ENCODE data around the gene CLIP2.
"Not testable (repeated sequence)": the region's sequence is repeated elsewhere in the genome, so short reads cannot be mapped to it uniquely, and the experiment has no call there.

Gene CLIP2

DNA sequence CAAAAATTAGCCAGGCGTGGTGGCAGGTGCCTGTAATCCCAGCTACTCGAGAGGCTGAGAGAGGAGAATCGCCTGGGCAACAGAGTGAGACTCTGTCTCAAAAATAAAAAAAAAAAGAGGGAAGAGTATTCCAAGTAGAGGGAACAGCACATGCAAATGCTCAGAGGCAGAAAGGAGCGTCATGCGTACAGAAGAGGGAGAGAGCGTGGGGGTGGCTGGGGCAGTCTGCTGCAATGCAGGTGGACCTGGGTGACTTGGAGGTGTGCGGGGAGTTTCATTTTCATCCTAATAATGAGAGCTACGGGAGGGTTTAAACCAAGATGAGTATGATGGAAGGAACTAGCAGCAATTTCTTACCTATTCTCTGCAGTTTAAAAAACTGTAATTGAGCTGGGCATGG lies 28.8 kb downstream of the CLIP2 start:
- Histone ChIP-seq H3K4me3 (ENCODE audit: low read depth in 1 of 2, low read length in 2 of 2) (no peak overlapping the region), H3K27me3 (ENCODE audit: low read depth, low read length) (no peaks in the 10 kb centered on the region), H3K27ac (ENCODE audit: low read length) (no peak overlapping the region), H3K36me3 (ENCODE audit: control insufficient read depth in 1 of 2, insufficient read depth in 2 of 2, low read length in 2 of 2) (peaks cover 4 to 11% of the 10 kb centered on the region in 2 donors), H3K4me1 (ENCODE audit: control insufficient read depth in 1 of 2, insufficient read depth in 2 of 2, low read length in 2 of 2) (no peaks in the 10 kb centered on the region), H3K9me3 (ENCODE audit: control insufficient read depth in 1 of 2, low read length in 2 of 2) (no peaks in the 10 kb centered on the region)

DNA sequence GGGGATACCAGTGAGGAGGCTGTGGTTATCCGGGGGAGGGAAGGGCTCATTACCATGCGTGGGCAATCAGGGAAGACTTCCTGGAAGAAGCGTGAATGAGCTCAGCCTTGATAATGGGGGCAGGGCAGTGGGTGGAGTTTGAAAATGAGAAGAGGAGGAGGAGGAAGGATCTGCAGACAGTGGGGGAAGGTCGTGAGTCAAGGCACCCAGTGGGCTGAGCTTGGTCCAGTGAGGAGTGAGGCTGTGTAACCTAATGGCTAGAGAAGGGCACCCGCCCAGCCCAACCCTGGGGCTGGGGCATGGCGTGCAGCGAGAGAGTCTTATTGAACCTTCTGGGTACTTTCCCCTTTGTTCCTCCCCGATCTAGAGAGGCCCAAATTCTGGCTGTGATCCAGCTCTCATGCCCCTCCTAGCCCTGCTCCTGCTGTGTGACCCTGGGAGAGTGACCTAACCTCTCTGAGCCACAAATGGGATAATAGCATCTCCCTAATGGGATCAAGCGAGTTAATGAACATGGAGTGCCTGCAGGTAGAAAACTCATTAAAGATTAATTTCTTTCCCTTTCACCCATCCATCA lies 31.5 kb downstream of the CLIP2 start:
- Histone ChIP-seq H3K9me3 (ENCODE audit: control insufficient read depth in 1 of 2, low read length in 2 of 2) (no peaks in the 10 kb centered on the region), H3K27ac (ENCODE audit: low read length) (no peak overlapping the region), H3K27me3 (ENCODE audit: low read depth, low read length) (no peaks in the 10 kb centered on the region), H3K4me1 (ENCODE audit: control insufficient read depth in 1 of 2, insufficient read depth in 2 of 2, low read length in 2 of 2) (peaks cover 0 to 9% of the 10 kb centered on the region in 2 donors), H3K4me3 (ENCODE audit: low read depth in 1 of 2, low read length in 2 of 2) (no peak overlapping the region), H3K36me3 (ENCODE audit: control insufficient read depth in 1 of 2, insufficient read depth in 2 of 2, low read length in 2 of 2) (peaks cover 4 to 11% of the 10 kb centered on the region in 2 donors)

DNA sequence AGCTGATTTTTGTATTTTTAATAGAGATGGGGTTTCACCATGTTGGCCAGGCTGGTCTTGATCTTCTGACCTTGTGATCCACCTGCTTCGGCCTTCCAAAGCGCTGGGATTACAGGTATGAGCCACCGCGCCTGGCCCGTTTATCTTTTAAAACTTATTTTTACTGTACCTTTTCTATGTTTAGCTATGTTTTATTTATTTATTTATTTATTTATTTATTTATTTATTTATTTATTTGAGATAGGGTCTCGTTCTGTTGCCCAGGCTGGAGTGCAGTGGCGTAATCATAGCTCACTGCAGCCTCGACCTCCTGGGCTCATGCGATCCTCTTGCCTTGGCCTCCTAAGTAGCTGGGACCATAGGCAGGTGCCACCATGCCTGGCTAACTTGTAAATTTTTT lies 33.7 kb downstream of the CLIP2 start:
- H3K9me3 ChIP-seq (ENCODE audit: control insufficient read depth in 1 of 2, low read length in 2 of 2); H3K27me3 ChIP-seq (ENCODE audit: low read depth, low read length); H3K4me3 ChIP-seq (ENCODE audit: low read depth in 1 of 2, low read length in 2 of 2); H3K4me1 ChIP-seq (ENCODE audit: control insufficient read depth in 1 of 2, insufficient read depth in 2 of 2, low read length in 2 of 2); H3K36me3 ChIP-seq (ENCODE audit: control insufficient read depth in 1 of 2, insufficient read depth in 2 of 2, low read length in 2 of 2); H3K27ac ChIP-seq (ENCODE audit: low read length): not testable (repeated sequence)

- H3K27ac ChIP-seq (ENCODE audit: low read length), result no peak overlapping the region
- no peaks in the 10 kb centered on the region for H3K9me3 ChIP-seq (ENCODE audit: control insufficient read depth in 1 of 2, low read length in 2 of 2)
- peaks cover 0 to 4% of the 10 kb centered on the region in 2 donors for H3K36me3 ChIP-seq (ENCODE audit: control insufficient read depth in 1 of 2, insufficient read depth in 2 of 2, low read length in 2 of 2)
- H3K27me3 ChIP-seq (ENCODE audit: low read depth, low read length), result no peaks in the 10 kb centered on the region
- no peak overlapping the region for H3K4me3 ChIP-seq (ENCODE audit: low read depth in 1 of 2, low read length in 2 of 2)
- H3K4me1 ChIP-seq (ENCODE audit: control insufficient read depth in 1 of 2, insufficient read depth in 2 of 2, low read length in 2 of 2), result peaks cover 0 to 9% of the 10 kb centered on the region in 2 donors
Observed at GRCh38 chr7:74324531-74325209, 35.5 kb downstream of the CLIP2 start.

GRCh38 chr7:74325210-74325565 lies 36.0 kb downstream of the CLIP2 start:
- H3K36me3 ChIP-seq (ENCODE audit: control insufficient read depth in 1 of 2, insufficient read depth in 2 of 2, low read length in 2 of 2), result peaks cover 0 to 4% of the 10 kb centered on the region in 2 donors
- no peaks in the 10 kb centered on the region for H3K27me3 ChIP-seq (ENCODE audit: low read depth, low read length)
- H3K4me3 ChIP-seq (ENCODE audit: low read depth in 1 of 2, low read length in 2 of 2), result no peak overlapping the region
- no peaks in the 10 kb centered on the region for H3K9me3 ChIP-seq (ENCODE audit: control insufficient read depth in 1 of 2, low read length in 2 of 2)
- peaks cover 0 to 9% of the 10 kb centered on the region in 2 donors for H3K4me1 ChIP-seq (ENCODE audit: control insufficient read depth in 1 of 2, insufficient read depth in 2 of 2, low read length in 2 of 2)
- no peak overlapping the region for H3K27ac ChIP-seq (ENCODE audit: low read length)

GRCh38 chr7:74329225-74329624 lies 40.0 kb downstream of the CLIP2 start:
- Histone ChIP-seq H3K9me3 (ENCODE audit: control insufficient read depth in 1 of 2, low read length in 2 of 2) (no peaks in the 10 kb centered on the region), H3K4me3 (ENCODE audit: low read depth in 1 of 2, low read length in 2 of 2) (no peak overlapping the region), H3K27ac (ENCODE audit: low read length) (no peak overlapping the region), H3K4me1 (ENCODE audit: control insufficient read depth in 1 of 2, insufficient read depth in 2 of 2, low read length in 2 of 2) (peaks cover 0 to 6% of the 10 kb centered on the region in 2 donors), H3K36me3 (ENCODE audit: control insufficient read depth in 1 of 2, insufficient read depth in 2 of 2, low read length in 2 of 2) (no peaks in the 10 kb centered on the region), H3K27me3 (ENCODE audit: low read depth, low read length) (no peaks in the 10 kb centered on the region)

GRCh38 chr7:74332373-74333176 lies 43.4 kb downstream of the CLIP2 start:
- no peaks in the 10 kb centered on the region for H3K36me3 ChIP-seq (ENCODE audit: control insufficient read depth in 1 of 2, insufficient read depth in 2 of 2, low read length in 2 of 2)
- H3K4me3 ChIP-seq (ENCODE audit: low read depth in 1 of 2, low read length in 2 of 2), result no peak overlapping the region
- H3K27me3 ChIP-seq (ENCODE audit: low read depth, low read length), result no peaks in the 10 kb centered on the region
- H3K9me3 ChIP-seq (ENCODE audit: control insufficient read depth in 1 of 2, low read length in 2 of 2), result no peaks in the 10 kb centered on the region
- no peaks in the 10 kb centered on the region for H3K4me1 ChIP-seq (ENCODE audit: control insufficient read depth in 1 of 2, insufficient read depth in 2 of 2, low read length in 2 of 2)
- no peak overlapping the region for H3K27ac ChIP-seq (ENCODE audit: low read length)

DNA sequence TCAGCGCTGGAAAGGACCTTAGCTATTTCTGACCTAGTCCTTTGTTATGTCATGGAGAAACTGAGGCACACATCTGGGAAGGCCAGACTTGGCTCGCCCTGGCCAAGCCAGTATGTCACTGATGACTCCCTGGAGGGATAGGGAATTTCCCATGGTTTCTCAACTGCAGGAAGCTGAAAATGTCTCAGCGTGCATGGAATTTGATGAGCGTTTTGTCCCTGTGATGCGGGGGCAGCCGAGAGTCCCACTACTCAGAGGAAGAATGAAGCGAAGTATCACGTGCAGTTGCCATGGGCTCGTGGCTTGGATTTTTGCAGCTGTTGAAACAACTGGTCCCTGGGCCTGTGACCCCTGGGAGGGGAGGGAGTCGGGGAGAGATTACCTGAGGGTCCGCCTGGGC lies 44.8 kb downstream of the CLIP2 start:
- no peaks in the 10 kb centered on the region for H3K27me3 ChIP-seq (ENCODE audit: low read depth, low read length)
- no peaks in the 10 kb centered on the region for H3K4me1 ChIP-seq (ENCODE audit: control insufficient read depth in 1 of 2, insufficient read depth in 2 of 2, low read length in 2 of 2)
- peaks cover 0 to 9% of the 10 kb centered on the region in 2 donors for H3K36me3 ChIP-seq (ENCODE audit: control insufficient read depth in 1 of 2, insufficient read depth in 2 of 2, low read length in 2 of 2)
- H3K4me3 ChIP-seq (ENCODE audit: low read depth in 1 of 2, low read length in 2 of 2), result no peak overlapping the region
- no peaks in the 10 kb centered on the region for H3K9me3 ChIP-seq (ENCODE audit: control insufficient read depth in 1 of 2, low read length in 2 of 2)
- no peak overlapping the region for H3K27ac ChIP-seq (ENCODE audit: low read length)

DNA sequence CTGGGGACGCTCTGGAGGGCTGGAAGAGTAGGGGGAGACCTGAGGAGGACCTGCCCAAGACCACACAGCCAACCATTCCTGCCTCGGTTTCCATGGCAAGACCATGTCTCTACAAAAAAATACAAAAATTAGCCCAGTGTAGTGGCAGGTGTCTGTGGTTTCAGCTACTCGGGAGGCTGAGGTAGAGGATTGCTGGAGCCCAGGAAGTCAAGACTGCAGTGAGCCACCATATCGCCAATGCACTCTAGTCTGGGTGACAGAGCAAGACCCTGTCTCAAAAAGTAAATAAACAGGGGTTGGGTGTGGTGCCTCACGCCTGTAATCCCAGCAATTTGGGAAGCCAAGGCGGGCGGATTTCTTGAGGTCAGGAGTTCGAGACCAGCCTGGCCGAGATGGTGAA lies 48.7 kb downstream of the CLIP2 start:
- Histone ChIP-seq H3K4me1 (ENCODE audit: control insufficient read depth in 1 of 2, insufficient read depth in 2 of 2, low read length in 2 of 2) (no peaks in the 10 kb centered on the region), H3K9me3 (ENCODE audit: control insufficient read depth in 1 of 2, low read length in 2 of 2) (no peaks in the 10 kb centered on the region), H3K36me3 (ENCODE audit: control insufficient read depth in 1 of 2, insufficient read depth in 2 of 2, low read length in 2 of 2) (peaks cover 3 to 20% of the 10 kb centered on the region in 2 donors), H3K4me3 (ENCODE audit: low read depth in 1 of 2, low read length in 2 of 2) (no peak overlapping the region), H3K27ac (ENCODE audit: low read length) (no peak overlapping the region), H3K27me3 (ENCODE audit: low read depth, low read length) (no peaks in the 10 kb centered on the region)

- H3K27ac ChIP-seq (ENCODE audit: low read length), result no peak overlapping the region
- peaks cover 7 to 20% of the 10 kb centered on the region in 2 donors for H3K36me3 ChIP-seq (ENCODE audit: control insufficient read depth in 1 of 2, insufficient read depth in 2 of 2, low read length in 2 of 2)
- no peak overlapping the region for H3K4me3 ChIP-seq (ENCODE audit: low read depth in 1 of 2, low read length in 2 of 2)
- H3K9me3 ChIP-seq (ENCODE audit: control insufficient read depth in 1 of 2, low read length in 2 of 2), result no peaks in the 10 kb centered on the region
- no peaks in the 10 kb centered on the region for H3K4me1 ChIP-seq (ENCODE audit: control insufficient read depth in 1 of 2, insufficient read depth in 2 of 2, low read length in 2 of 2)
- H3K27me3 ChIP-seq (ENCODE audit: low read depth, low read length), result no peaks in the 10 kb centered on the region
Observed at GRCh38 chr7:74338366-74339108, 49.3 kb downstream of the CLIP2 start.

DNA sequence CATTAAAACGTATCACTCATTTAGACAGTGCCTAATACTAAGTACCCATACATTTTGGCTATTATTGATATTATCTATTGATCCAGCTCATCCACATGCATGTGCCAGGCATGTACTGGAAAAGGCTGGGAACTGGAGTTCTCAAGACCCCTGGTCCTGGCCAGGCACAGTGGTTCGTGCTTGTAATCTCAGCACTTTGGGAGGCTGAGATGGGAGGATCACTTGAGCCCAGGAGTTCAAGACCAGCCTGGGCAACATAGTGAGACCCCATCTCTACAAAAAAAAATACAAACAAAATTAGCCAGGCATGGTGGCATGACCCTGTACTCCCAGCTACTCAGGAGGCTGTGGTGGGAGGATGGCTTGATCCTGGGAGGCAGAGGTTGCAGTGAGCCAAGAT lies 50.4 kb downstream of the CLIP2 start:
- not testable (repeated sequence) for H3K4me3 ChIP-seq (ENCODE audit: low read depth in 1 of 2, low read length in 2 of 2); H3K27me3 ChIP-seq (ENCODE audit: low read depth, low read length); H3K9me3 ChIP-seq (ENCODE audit: control insufficient read depth in 1 of 2, low read length in 2 of 2); H3K4me1 ChIP-seq (ENCODE audit: control insufficient read depth in 1 of 2, insufficient read depth in 2 of 2, low read length in 2 of 2); H3K27ac ChIP-seq (ENCODE audit: low read length)
- peaks cover 8 to 20% of the 10 kb centered on the region in 2 donors for H3K36me3 ChIP-seq (ENCODE audit: control insufficient read depth in 1 of 2, insufficient read depth in 2 of 2, low read length in 2 of 2)
